Stimulated activated naive CD8-positive, alpha-beta T cell treated with anti-CD3 and anti-CD28 coated beads, Interleukin-15, Interleukin-2, amounts not matched to agents 100 U/mL and 50 U/mL, for 24 hours (primary cell): Measurements from ENCODE around the gene TRIM44.
"Not testable (repeated sequence)": the region's sequence is repeated elsewhere in the genome, so short reads cannot be mapped to it uniquely, and the experiment has no call there.

Experiments
- ATAC-seq: fragments of 150-1000 bp; cut with Tn5 transposase; one replicate; pipeline ENCODE4 v1.10.0; 2021
- DNase-seq: peaks from one replicate; pipeline ENCODE4 v3.0.0; 2021

The TRIM44 gene

DNA sequence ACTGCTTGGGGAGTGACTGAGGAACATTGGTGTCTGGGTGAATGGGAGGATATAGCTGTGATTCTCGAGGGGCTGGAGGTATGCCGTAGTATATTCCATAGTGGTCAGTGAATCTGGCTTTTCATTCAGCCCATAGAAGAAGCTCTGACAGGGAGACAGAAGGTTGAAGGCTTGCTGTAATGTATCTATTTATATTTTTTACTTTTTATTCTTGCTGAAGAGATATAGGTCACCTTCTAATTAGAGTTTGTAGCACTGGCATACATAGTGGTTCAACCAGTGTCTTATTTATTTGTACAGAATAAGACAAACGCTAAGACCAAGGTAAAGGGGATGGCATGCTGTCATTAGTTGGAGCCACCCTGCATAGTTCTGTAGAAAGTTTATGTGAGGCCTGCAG lies 10.0 kb downstream of the TRIM44 start:
- DNase-seq (no peak), ATAC-seq (no peak)

- DNase-seq (no peak), ATAC-seq (no peak)
Measured at GRCh38 chr11:35675901-35676610, 13.5 kb downstream of the TRIM44 start.

- DNase-seq (no peak), ATAC-seq (no peak)
Measured at GRCh38 chr11:35676611-35676965, 14.0 kb downstream of the TRIM44 start.

DNA sequence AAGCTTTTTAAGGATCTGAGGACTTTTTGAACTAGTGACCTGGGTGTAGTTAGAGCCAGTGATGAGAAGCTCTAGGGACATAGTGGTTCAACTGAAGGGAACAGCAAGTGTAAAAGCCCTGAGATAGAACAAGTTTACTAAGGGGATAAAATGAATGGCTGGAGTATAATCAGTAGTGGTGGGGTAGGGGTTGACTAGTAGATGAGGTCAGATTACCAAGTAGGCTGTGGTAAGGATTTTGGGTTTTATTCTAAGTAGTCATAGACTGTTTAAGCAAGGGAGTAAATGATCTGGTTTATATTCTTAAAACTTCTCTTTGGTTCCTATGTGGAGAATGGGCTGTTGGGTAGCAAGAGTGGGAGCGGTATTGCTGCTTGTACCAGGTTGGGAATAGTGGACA lies 15.3 kb downstream of the TRIM44 start:
- no peak for DNase-seq
- peak; percentile 43 for ATAC-seq

GRCh38 chr11:35678471-35678870 lies 15.9 kb downstream of the TRIM44 start:
- no peak for ATAC-seq

DNA sequence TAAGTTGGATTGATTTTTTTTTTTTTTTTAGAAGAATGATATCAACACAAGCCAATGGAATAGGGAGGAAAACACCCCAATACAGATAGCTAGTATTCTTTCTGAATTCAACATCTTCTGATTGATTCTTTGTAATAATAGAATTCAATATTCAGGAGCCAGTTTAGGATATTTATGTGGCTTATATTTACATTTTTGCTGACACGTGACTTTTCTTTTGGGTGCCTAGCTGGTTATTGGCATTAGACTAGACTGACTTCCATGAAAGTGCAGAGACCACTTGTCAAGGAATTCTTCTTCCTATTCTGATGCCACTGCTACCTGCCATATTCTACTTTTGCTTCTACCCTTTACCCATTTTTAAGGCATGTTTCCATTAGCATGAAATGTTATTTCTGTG lies 16.4 kb downstream of the TRIM44 start:
- DNase-seq: no peak
- ATAC-seq: no peak

More at GRCh38 chr11:35678471-35678870, 15.9 kb downstream of the TRIM44 start:
- no peak for DNase-seq

- ATAC-seq: no peak
Measured at GRCh38 chr11:35680506-35680905, 17.9 kb downstream of the TRIM44 start.

DNA sequence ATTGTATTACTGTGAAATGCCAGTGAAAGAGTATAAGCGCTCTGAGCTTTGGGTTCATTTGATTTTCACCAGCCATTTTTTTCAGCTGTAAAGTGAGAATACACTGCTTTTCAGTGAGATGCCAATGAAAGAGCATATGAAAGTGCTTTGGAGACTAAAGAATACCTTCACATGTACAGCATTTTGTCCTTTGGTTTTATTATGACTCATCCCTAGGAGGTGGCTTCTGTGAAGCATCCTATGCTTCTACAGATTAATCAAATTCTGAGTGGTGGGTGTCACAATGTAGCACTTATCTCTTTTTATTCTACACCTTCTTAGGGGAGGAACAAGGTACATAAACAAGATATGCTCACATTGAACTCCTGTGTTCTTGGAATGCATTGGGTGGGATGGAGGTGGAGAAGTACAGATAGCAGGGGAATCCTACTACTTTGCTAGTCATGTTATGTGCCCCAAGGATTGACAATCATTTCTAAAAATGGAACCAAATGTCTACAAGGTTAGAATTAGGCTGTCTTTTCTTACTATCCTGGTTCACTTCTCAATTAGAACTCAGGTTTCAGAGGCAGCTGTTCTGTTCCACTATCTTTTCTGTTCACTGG lies 18.7 kb downstream of the TRIM44 start:
- ATAC-seq: peak; percentile 65
- no peak for DNase-seq

More at GRCh38 chr11:35680506-35680905, 17.9 kb downstream of the TRIM44 start:
- no peak for DNase-seq

DNA sequence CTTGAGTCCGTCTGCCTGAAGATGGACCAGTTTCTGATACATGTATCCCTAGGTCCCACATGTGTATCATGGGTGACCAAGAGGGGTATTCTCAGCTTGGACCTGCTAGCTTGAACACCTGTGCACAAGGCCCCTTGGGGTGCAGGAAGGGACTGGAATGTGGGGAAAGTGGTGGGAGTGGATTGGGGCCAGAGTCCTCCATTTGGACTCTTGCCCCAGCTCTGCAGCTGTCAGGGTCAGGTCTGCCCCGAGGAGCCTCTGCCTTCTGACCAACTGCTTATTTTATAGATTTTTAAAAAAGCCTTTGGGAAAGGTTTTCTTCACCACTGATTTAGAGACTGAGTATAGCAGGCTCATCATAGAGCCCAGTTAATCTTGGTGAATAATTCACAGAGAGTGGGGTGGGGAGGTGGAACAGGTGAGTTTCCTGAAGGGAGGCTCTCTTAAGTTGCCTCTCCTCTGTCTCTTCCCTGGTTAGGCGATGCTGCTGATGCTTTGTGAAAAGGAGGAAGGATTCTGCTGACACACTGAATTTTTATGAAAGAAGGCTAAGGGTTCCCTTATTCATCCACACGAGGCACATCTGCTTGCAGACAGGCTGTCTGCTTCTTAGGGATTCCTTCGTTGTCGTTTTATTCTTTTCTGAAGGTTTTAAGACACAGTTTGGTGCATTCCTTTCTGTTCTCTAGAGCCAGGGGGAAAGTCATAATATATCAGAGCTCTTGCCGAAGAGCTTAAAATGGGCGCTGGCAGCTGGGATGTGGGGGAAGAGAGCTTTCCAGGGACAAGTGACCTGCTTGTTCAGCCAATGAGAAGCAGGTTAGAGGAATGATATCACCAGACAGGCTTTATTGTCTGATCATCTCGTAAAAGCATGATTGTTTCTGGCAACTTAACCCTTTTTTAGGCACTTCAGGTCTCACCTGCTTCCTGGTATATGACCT lies 19.9 kb downstream of the TRIM44 start:
- DNase-seq: no peak

DNA sequence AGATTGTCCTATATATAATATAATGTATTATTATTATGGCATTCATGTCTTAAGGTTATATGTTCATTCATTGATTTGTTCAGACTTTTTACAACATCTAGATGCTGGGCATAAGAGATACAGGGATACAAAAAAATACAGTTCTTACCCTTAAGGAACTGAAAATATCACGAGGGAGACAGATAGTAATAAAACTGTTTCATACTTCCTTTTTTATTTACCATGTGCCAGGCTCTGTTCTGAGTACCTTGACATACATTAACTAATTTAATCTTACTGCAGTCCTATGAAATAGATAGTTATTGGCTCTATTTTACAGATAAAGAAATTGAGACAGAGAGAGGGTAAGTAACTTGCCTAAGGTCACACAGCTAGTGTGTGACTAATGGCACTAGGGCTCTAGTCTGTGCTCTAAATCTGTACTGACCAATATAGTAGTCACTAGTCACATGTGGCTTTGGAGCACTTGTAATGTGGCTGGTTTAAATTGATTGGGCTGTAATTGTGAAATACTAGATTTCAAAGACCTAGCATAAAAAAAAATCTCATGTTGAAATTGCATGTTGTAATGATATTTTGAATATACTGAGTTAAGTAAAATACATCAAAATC lies 21.3 kb downstream of the TRIM44 start:
- ATAC-seq: peak; percentile 52
- no peak for DNase-seq

More for the DNA sequence above, 19.9 kb downstream of the TRIM44 start:
- ATAC-seq: no peak

GRCh38 chr11:35688023-35688422 lies 25.4 kb downstream of the TRIM44 start:
- ATAC-seq: no peak
- DNase-seq: no peak

GRCh38 chr11:35689081-35689996 lies 26.8 kb downstream of the TRIM44 start:
- no peak for ATAC-seq
- no peak for DNase-seq

DNA sequence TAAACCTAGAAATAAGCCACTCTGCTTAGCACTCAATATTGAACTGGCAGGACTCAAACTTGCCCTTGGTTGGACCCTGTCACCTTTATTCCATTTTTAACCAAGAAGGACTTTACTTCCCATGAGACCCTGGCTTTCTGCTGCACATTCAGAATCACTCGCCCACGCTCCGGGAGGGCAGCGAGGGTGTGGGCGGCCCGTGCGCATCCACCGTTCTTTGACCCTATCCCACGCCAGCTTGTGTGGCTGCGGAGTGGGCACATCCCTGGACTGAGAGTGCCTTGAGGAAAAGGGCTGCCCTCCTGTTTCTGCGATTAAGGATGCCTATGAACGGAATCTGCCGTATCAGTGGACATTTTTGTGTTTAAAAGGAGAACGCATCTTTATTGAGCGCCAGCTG lies 39.6 kb downstream of the TRIM44 start:
- ATAC-seq (no peak), DNase-seq (no peak)

DNA sequence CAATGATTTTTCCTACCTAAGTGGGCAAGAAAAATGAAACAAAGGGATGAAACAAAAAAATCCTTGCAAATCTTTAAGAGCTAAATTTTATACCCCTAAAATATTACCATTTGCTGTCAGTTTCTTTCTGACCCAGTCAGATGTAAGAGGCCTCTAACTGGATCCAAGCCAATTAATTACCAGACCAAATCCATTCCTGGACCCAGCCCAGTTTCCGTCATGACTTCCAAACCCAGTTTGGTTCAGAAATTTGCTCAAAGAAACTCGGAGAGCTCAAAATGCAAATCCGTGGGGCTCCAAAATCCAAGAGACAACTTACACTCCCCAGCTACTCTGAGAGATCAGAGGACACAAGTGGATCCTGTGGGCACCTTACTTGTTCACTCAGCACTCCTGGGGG lies 46.8 kb downstream of the TRIM44 start:
- DNase-seq: no peak
- no peak for ATAC-seq

GRCh38 chr11:35711173-35711910 lies 48.8 kb downstream of the TRIM44 start:
- ATAC-seq (no peak), DNase-seq (no peak)

DNA sequence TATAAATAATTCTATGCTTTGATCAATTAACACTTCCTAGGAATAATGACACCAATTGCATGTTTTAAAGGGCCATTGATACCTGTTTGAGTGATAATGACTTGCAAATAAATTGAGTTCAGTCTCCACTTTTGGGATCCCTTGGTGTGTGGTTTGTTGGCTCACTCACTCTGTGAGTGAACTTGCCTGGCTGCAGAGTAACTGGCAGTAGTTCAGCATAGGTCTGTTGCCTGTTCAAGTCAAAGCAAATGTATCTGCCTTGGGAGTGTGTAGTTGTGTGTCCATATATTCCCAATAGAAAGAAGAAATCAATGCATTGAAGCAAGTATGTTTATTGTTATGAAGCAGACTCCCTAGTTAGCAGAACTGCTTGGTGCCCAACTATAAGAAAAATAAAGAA lies 49.3 kb downstream of the TRIM44 start:
- ATAC-seq (no peak), DNase-seq (no peak)

DNA sequence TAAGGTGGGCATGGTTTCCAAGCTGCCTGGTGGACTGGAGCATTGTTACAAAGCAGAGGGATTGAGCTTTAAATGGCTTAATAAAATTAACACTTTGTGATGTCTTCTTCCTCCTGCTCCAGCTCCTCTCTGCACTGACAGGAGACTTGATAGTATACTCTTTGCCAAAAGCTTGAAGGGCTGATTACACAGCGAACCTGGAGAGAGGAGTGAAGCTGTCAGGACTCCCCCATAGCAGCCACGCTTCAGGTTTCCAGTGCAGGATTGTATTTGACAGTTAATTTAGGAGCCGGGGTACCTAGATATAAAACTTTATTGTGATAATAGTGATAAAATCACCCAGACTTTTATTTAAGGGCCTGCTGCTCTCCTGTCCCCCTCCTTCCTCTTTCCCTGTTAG lies 50.0 kb downstream of the TRIM44 start:
- DNase-seq: no peak
- no peak for ATAC-seq

DNA sequence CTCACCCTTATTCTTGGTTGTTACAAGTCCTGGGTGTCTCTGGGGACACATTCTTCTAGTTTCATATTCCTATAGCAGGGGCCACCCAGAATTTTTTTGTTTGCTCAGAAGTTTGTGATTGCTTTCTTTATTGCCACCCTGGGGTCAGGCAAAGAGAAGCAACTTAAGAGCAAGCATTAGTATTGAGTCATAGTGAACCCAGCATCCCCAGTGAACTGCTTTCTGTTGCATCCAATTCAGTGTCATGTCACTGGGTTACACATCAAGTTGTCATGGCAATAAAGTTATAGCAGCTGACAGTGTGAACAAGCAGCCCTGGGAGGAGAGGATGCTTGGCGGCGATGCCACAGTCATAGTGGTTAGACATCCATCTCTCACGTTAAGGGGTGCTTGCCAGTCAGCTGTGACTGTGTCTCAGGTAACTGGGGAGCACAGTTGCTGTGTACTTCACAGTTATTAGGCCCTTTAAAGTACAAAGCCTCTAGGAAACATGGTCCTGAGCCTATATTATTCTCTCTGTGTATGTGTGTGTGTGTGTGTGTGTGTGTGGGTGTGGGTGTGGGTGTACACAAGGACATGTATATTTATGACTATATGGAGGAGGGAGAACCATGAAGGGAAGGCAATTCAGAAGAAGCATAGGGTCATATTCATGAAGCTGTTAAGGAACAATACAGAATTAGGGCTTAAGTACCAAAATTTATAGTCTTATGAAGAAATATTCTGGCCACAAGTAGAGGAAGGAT lies 52.5 kb downstream of the TRIM44 start:
- DNase-seq: peak; percentile 3
- peak; percentile 46 for ATAC-seq

DNA sequence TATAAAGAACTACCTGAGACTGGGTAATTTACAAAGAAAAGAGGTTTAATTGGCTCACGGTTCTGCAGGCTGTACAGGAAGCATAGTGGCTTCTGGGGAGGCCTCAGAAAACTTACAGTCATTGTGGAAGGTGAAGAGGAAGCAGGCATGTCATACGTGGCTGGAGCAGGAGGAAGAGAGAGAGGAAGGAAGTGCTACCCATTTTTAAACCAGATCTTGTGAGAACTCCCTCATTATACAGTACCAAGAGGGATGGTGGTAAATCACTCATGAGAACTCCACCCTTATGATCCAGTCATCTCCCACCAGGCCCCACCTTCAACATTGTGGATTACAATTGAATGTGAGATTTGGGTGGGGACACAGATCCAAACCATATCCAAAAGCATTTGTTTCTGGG lies 53.1 kb downstream of the TRIM44 start:
- DNase-seq: not testable (repeated sequence)

DNA sequence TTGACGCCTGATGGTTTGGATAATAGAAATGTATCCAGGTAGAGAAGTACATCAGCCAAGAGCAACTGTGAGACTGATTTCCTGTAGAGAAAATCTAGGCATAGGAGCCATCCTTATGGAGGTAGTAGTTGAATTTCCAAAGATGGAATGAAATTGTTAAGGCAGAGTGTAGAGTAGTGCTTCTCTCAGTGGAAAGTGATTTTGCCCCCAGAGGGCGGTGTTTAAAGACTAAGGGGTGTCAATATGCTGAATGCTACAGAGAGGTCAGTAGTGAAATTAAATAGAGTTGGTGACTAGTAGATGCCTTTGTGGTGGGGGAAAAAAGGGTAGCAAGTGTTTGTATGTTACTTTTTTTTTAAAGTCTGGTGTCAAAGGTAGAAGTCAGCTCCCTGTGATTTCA lies 54.5 kb downstream of the TRIM44 start:
- DNase-seq (no peak), ATAC-seq (no peak)

More for the DNA sequence above, 53.1 kb downstream of the TRIM44 start:
- not testable (repeated sequence) for ATAC-seq
